Ureter (tissue), 1 donor: ENCODE data around the gene IARS2. TPM values are rescaled to one million over a fixed set of nuclear protein-coding genes. Genes with fewer than 3 reads are reported as not detected.
"Not testable (repeated sequence)": the region's sequence is repeated elsewhere in the genome, so short reads cannot be mapped to it uniquely, and the experiment has no call there.

ENCODE experiments used
- DNase-seq: peaks from one replicate; pipeline ENCODE4 v3.0.0-alpha.2; 2020; ENCODE audit warnings: low spot score
- total RNA-seq: library from RNA; stranded (reverse); gene quantifications from one replicate; pipeline ENCODE4 v1.2.4, GENCODE V29; 2023
- donor health status: DM: yes; HTN: yes; CAD: no.

IARS2 gene
- total RNA-seq, 1 donor from 2014 or later: 53.2 TPM

DNA sequence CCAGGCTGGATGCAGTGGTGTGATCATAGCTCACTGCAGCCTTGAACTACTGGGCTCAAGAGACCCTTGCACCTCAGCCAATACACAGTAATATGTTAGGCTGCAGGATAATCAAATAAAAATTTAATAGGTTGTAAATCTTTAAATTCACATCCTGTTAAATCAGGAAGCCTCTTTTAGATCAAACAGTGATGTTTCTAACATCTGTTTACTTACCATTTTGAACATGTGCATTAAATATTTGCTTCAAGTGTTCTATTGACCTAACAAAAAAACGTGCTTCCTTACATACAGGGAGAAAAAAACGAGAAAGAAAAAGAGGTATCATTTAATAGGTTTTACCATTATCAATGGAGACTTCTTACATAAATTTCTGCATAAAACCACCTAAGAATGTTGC, 70.6 kb downstream of the IARS2 start:
- no peak for DNase-seq

DNA sequence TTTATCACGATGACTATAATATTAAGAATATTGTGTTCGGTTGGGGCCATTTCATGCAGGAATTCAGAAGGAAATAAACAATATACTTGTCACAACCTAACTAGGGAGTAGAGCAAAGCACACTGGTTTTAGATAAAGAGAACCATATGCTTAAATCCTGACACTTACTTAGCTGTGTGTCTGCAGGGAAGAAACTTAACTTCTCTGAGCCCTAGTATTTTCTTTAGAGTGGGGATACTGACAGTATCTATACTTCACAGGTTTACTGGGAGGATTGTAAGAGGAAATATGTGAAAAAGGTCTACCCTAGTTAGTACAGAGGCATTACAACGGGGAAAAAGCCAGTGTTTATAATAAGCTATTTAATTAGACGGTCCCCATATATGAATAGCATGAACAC, 72.9 kb downstream of the IARS2 start:
- no peak for DNase-seq

DNA sequence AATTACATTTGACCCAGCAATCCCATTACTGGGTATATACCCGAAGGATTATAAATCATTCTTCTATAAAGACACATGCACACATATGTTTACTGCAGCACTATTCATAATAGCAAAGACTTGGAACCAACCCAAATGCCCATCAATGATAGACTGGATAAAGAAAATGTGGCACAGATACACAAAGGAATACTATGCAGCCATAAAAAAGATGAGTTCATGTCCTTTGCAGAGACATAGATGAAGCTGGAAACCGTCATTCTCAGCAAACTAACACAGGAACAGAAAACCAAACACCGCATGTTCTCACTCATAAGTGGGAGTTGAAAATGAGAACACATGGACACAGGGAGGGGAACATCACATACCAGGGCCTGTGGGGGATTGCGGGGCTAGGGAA, 76.0 kb downstream of the IARS2 start:
- not testable (repeated sequence) for DNase-seq

DNA sequence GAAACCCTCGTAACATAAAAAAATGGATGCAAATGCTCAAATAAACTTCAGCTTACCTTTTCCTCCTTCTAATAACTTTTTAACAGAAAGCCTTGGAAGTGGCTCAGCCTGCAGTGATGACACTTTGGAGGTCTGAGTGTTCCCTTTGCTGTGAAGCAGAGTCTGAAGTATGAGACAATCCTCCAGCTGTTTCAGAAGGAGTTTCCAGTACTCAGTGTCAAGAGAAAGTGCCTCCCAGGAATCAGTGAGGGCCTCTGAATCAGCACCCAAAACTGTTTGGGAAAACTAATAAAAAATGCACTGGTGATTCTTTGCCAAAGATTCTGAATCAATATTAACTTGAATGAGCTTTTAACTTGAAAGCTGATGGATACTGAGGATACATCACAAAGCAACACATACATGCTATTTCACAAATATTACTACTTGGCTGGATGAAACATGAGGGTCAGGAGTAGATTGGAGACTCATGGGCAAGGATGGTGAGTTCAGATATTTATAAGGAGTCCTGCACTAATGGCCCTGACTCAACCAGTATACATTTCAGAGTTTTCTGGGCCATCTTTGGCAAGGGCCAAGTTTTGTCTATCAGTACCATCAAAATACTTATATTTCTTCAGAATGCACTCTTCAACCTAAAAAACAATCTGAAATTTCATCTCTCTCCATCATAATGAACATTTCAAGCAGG, 77.0 kb downstream of the IARS2 start:
- no peak for DNase-seq

DNA sequence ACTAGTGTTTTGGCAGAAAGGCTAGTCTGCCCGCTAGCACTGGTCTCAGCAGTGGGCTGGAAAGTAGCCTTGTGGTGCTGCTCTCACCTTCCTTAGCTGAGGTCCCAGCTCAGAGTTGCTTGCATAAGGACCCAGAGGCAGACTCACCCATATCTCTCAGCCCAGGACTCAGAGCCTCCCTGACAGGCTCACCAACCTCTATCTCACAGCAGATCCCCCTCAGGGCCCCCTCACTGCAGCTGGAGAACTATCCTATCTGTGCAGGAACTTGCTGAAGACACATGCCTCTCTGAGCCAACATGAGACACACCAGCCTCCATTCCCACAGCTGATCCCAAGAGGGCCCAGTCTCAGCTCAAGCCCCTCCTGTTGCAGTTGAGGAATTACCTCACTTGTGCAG, 82.6 kb downstream of the IARS2 start:
- no peak for DNase-seq

DNA sequence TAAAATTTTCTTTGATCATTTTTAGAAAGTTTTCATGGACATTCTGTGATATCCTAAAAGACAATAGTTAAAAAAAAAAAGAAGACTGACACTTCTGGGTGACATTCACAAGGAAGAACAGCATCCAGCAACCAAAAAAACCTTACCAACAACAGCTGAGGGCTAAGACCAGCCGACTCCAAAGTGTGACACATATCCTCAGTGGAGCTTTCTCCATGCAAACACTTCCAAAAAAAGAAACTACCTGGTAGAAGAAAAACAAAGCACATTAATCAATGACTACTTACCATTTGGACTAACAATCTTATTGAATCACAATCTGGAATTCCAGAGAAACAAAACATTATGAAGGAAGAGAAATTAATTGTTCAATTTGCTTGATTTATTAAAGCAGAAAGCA, 88.2 kb downstream of the IARS2 start:
- no peak for DNase-seq

DNA sequence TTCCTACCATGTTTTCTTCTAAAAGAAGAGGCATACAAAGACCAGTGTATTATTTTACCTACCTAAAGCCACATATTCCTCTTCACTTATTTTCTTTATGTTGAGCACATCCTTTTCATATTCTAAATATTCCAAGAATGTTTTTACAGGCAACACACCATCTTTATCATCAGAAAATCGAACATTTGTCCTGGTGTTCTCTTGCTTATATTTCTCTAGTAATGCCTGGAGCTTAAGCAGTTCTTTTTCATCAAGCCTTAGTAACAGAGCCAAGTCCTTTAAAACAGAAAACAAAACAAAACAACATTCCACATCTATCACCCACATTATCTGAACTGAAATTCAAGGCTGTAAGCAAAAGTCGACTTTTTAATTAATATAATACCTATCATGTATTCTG, 88.7 kb downstream of the IARS2 start:
- no peak for DNase-seq

DNA sequence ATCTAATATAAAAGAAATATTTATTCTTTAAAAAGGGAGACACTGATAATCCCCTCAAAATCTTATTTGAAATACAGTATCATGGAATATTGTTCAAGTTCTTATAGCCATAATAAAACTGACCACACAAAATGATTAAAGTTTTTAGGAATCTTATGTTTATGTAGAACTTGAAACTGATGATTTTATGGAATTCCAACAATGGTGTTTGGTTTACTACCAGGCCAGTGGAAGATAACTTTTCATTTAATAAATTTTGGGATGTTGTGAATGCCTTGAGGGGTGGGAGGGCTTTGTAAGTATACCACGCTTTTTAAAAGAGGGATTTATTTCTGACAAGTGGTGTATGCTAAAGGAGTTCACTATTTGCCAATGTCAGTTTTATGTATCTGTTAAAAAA, 90.6 kb downstream of the IARS2 start:
- no peak for DNase-seq

DNA sequence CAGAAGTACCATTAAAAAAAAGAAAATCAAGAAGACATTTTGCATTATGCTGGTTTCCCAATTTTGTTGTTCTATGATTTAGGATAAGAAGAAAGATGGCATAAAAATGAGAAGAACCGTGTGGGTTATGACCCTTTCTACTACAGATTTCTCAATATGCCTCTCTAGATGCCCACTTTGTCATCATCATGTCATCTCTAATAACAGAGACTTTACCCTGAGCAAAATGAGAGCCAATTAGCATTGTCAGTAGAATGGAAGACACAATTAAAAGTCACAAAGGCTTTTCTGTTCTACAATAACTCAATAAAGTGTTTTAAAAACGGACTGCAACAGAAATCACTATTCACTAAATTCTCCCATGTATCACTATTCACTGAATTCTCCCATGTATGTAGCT, 92.8 kb downstream of the IARS2 start:
- no peak for DNase-seq

DNA sequence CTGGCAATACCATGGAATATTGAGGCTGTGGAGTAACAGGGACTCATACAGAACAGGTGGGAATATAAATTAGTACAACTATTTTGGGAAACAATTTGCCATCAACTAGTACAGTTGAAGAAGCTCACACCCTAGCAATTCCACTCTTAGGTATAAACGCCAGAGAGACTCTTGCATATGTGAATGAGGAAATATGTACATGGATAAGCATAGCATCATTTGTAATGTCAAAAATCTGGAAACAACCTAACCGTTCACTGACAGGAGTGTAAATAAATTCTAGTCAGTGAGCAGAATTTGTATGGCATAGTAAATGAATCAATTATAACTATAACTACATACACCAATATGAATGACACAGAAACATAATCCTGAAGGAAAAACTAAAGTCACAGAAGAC, 94.6 kb downstream of the IARS2 start:
- no peak for DNase-seq

DNA sequence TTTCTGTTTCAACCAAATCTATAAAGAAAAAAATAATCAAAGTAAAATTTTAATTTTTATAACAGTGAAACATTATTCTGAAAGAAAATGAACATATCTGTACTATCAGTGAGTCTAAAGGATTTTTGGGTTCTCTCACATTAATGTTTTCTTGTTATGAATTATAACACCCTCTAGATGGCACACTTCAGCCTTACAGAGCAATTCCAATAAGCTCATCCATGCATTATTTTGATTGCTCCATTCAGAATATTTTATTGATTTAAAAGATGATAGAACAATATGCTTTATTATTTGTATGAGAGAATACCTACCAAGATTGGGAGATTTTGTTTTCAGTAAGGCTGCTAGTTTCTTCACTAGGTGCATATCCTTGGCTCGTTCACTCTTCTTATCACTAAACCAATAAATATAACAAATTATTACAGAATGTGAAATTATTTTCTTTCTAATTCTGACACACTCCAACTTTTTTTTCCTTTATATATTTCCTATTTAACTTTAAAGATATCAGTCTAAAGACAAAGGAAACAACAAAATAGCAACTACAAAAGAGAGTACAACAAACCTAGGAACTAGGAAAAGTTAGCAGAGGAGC, 95.9 kb downstream of the IARS2 start:
- DNase-seq: no peak

DNA sequence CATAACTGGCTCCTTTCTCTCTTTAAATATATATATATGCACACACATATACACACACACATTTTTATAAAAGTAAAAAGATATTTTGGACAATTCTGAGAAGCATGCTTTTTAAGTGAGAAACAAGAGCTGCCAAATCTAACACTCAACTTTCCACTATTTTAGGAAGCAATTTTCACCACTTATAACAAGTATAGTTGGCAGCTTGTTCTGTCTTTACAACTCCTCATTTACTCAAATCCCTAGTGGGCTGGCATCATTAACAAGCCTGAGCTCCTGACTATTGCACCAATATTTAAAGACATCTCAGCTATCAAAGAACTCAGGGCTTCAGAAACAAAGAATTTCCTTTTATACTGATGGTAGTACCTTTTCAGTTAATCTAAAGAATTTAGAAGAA, 101.8 kb downstream of the IARS2 start:
- no peak for DNase-seq

Other genes starting within 250 kb of the IARS2 start
- not detected for gene SLC30A10, start 165.6 kb upstream of the IARS2 start, total RNA-seq
- gene EPRS1, start 47.6 kb upstream of the IARS2 start, total RNA-seq: 164 TPM
- gene BPNT1, start 4.3 kb upstream of the IARS2 start, total RNA-seq: 25.5 TPM
- 41.8 TPM for gene RAB3GAP2, start 178.3 kb downstream of the IARS2 start, total RNA-seq